Activated CD8-positive, alpha-beta memory T cell treated with anti-CD3 and anti-CD28 coated beads, Interleukin-2, amount 10 ng/mL, durations not matched to agents 7 days and 5 days (primary cell): ENCODE results near the gene POMGNT2. TPM values are rescaled to one million over a fixed set of nuclear protein-coding genes. Genes with fewer than 3 reads are reported as not detected.

ENCODE experiments used
- ATAC-seq: fragments of 150-1000 bp; cut with Tn5 transposase; one replicate; pipeline ENCODE4 v1.10.0; 2021; ENCODE audit warnings: moderate library complexity
- CTCF ChIA-PET: fragments of 350-600 bp; sonication (Branson Sonifier 250); formaldehyde crosslinking; loops from one replicate; lab custom pipeline; 2021; ENCODE audit warnings: antibody characterized with exemption; lab: Charles Lee
- DNase-seq: peaks from one replicate; pipeline ENCODE4 v3.0.0-alpha.2; 2020
- H3K27ac Mint-ChIP-seq: one replicate; pipeline ENCODE4 v1.8.0; 2021; ENCODE audit warnings: mild to moderate bottlenecking, mixed read lengths
- H3K27me3 Mint-ChIP-seq: one replicate; pipeline ENCODE4 v1.8.0; 2021; ENCODE audit warnings: mixed read lengths
- H3K36me3 Mint-ChIP-seq: one replicate; pipeline ENCODE4 v1.8.0; 2021; ENCODE audit warnings: mild to moderate bottlenecking, mixed read lengths
- H3K4me1 Mint-ChIP-seq: one replicate; pipeline ENCODE4 v1.8.0; 2021; ENCODE audit warnings: mixed read lengths
- H3K4me3 Mint-ChIP-seq: one replicate; pipeline ENCODE4 v1.8.0; 2021; ENCODE audit warnings: mild to moderate bottlenecking, moderate library complexity, mixed read lengths
- H3K9me3 Mint-ChIP-seq: one replicate; pipeline ENCODE4 v1.8.0; 2022; ENCODE audit warnings: low read depth, mixed read lengths
- total RNA-seq, 2 experiments: library from RNA; stranded (reverse); gene quantifications; one replicate each; pipeline ENCODE4 v1.2.3, GENCODE V29; 2021

The POMGNT2 gene
- total RNA-seq, 2 experiments from 2014 or later, result 6.9 to 9.0 TPM

DNA sequence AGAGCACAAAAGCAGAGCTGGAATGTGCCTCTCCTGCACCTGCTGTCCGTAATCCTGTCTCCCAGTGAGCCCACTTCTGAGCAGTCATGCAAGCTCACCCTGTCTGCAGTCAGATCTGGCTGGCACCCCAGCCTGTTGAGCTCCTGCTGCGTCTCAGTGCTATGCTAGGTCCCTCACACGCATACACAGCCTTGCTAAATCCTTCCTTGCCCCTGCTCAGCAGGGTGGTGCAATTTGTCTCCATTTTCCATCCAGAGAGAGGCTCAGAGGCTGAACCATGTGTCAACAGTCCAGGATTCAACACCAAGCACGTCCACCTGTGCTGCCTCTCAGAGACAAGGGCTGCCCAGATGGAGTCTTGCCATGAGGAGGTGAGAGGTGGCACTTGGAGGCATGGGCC is 11.0 kb downstream of the POMGNT2 start:
- CTCF ChIA-PET, result no interaction called here
- Mint-ChIP-seq H3K4me3 (no peak overlapping the region), H3K36me3 (no peaks in the 10 kb centered on the region), H3K27ac (no peak overlapping the region), H3K27me3 (no peaks in the 10 kb centered on the region), H3K9me3 (no peaks in the 10 kb centered on the region), H3K4me1 (no peaks in the 10 kb centered on the region)
- ATAC-seq (no peak), DNase-seq (no peak)

DNA sequence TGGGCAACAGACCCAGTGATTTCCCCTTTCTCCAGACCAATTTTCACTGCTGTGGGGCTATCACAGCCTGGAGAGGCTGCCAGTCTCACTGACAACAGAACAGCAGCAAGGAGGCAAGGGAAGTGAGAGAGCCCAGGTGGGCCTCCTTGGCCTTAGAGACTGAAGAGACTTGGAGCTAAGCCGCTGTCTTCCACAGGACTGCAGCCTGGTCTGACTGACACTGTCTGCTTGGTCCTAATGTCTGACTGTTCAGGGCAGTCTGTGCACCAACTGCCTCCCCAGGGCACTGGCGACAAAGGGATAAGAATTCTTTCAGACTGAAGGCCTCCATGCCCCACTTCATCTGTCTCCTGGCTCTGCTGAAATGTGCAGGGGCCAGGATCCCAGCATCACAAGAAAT is 11.5 kb downstream of the POMGNT2 start:
- CTCF ChIA-PET, result no interaction called here
- DNase-seq, result no peak
- ATAC-seq, result no peak
- Mint-ChIP-seq H3K4me1 (no peaks in the 10 kb centered on the region), H3K27ac (no peak overlapping the region), H3K9me3 (no peaks in the 10 kb centered on the region), H3K27me3 (no peaks in the 10 kb centered on the region), H3K36me3 (no peaks in the 10 kb centered on the region), H3K4me3 (no peak overlapping the region)

DNA sequence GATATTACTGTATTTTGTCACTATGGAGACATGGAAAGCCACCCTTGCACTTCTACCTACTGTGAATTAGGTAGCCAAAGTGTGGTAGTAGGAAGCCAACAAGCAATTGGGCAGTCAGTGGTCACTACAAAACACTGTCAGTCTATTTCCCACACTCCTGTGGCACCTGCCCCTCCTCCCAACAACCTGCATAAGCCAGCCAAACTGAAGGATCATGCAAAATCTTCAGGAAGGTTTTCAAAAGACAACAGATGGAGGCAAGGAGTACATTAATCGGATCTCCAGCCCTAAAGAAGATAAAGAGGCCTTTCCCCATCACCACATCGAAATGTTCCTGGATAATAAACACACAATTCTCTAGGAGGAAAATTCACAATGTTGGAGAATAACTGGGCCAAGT is 11.9 kb downstream of the POMGNT2 start:
- ATAC-seq, result no peak
- H3K27me3 Mint-ChIP-seq, result no peaks in the 10 kb centered on the region
- CTCF ChIA-PET, result no interaction called here
- H3K4me3 Mint-ChIP-seq, result no peak overlapping the region
- no peaks in the 10 kb centered on the region for H3K9me3 Mint-ChIP-seq
- no peak overlapping the region for H3K27ac Mint-ChIP-seq
- no peaks in the 10 kb centered on the region for H3K36me3 Mint-ChIP-seq
- no peak for DNase-seq
- no peaks in the 10 kb centered on the region for H3K4me1 Mint-ChIP-seq

DNA sequence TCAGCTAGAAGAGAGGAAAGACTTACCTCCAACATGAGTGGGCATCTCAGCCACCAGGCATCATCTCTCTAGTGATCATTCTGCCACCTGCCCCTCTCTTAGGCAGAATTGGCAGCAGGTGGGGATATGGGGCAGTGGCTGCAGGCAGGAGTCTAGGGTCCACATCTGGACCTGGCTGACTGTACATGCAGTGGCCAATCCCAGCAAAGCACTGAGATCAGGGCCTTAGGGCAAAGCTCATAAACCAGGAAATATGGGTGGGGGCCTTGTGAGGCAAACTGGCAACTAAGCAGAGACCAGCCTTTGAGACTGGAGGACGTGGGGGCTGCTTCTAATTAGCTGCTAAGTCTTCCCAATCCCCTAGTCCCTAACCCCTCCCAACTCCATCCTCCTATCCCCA is 12.9 kb downstream of the POMGNT2 start:
- no peak for ATAC-seq
- Mint-ChIP-seq H3K4me1 (no peaks in the 10 kb centered on the region), H3K27me3 (no peaks in the 10 kb centered on the region), H3K27ac (no peak overlapping the region), H3K9me3 (no peaks in the 10 kb centered on the region), H3K4me3 (no peak overlapping the region), H3K36me3 (no peaks in the 10 kb centered on the region)
- DNase-seq, result no peak
- CTCF ChIA-PET, result no interaction called here

DNA sequence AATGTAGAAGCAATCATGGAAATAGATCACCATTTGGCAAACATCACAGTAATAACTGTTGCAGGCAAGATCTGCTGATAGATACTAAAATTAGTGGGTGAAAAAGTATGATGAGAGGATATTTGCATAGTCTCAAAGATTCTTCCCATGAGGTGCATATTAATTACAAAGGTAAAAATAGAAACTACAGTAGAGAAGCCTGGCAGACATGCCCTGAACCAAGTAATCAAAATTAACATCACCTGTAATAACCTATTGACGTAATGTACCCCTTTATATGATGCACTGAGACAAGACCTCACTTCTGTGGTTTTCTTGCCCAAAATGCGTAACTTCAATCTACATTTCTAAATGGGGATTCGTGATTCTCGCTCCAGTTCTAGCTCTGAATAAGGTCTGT is 14.4 kb downstream of the POMGNT2 start:
- H3K27me3 Mint-ChIP-seq, result no peaks in the 10 kb centered on the region
- no peak overlapping the region for H3K4me3 Mint-ChIP-seq
- CTCF ChIA-PET, result no interaction called here
- DNase-seq (no peak), ATAC-seq (no peak)
- H3K9me3 Mint-ChIP-seq, result no peaks in the 10 kb centered on the region
- peaks cover 2% of the 10 kb centered on the region for H3K4me1 Mint-ChIP-seq
- H3K27ac Mint-ChIP-seq, result no peak overlapping the region
- no peaks in the 10 kb centered on the region for H3K36me3 Mint-ChIP-seq

- DNase-seq, result no peak
- Mint-ChIP-seq H3K4me3 (no peak overlapping the region), H3K27ac (no peak overlapping the region), H3K36me3 (no peaks in the 10 kb centered on the region), H3K9me3 (no peaks in the 10 kb centered on the region), H3K27me3 (no peaks in the 10 kb centered on the region), H3K4me1 (peaks cover 2% of the 10 kb centered on the region)
- no peak for ATAC-seq
- CTCF ChIA-PET, result no interaction called here
Observed at GRCh38 chr3:43090238-43090637, 15.6 kb downstream of the POMGNT2 start.

- peaks cover 3% of the 10 kb centered on the region for H3K9me3 Mint-ChIP-seq
- H3K27me3 Mint-ChIP-seq, result no peaks in the 10 kb centered on the region
- H3K27ac Mint-ChIP-seq, result no peak overlapping the region
Observed at GRCh38 chr3:43089081-43089480, 16.8 kb downstream of the POMGNT2 start.

DNA sequence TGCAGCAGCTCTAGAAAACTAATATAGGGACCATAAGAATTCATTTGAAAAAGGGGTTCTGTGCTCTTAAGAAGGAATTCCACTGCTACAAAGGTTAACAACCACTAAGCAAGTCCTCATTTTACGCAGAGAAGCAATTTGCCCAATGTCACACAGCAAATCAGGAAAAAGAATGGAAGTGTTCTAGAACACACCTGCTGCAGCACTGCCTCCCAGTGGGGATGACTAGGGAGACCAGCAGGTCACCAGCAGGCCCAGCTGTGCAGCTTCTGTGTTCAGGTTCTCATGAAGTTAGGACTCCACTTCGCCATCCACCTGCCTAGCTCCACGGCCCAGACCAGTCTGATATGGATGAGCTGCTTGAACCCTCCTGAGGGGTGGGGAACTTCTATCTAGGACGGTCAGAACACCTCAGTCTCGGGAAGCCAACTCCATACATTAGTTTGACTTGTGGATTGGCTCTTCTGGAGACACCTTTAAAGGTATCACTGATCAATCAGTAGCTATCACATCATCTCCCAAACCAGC is 18.6 kb downstream of the POMGNT2 start:
- Mint-ChIP-seq H3K4me3 (no peak overlapping the region), H3K9me3 (peaks cover 3% of the 10 kb centered on the region), H3K27ac (no peak overlapping the region), H3K36me3 (peaks cover 10% of the 10 kb centered on the region), H3K27me3 (no peaks in the 10 kb centered on the region), H3K4me1 (peaks cover 2% of the 10 kb centered on the region)
- CTCF ChIA-PET, result no interaction called here
- DNase-seq (no peak), ATAC-seq (no peak)

More at GRCh38 chr3:43089081-43089480, 16.8 kb downstream of the POMGNT2 start:
- ATAC-seq, result no peak
- H3K36me3 Mint-ChIP-seq, result peaks cover 2% of the 10 kb centered on the region
- no peak for DNase-seq
- H3K4me3 Mint-ChIP-seq, result no peak overlapping the region
- CTCF ChIA-PET, result no interaction called here
- peaks cover 2% of the 10 kb centered on the region for H3K4me1 Mint-ChIP-seq

GRCh38 chr3:43086460-43087165 is 19.3 kb downstream of the POMGNT2 start:
- peaks cover 3% of the 10 kb centered on the region for H3K9me3 Mint-ChIP-seq
- CTCF ChIA-PET, result no interaction called here
- H3K27ac Mint-ChIP-seq, result no peak overlapping the region
- no peak for ATAC-seq
- H3K27me3 Mint-ChIP-seq, result no peaks in the 10 kb centered on the region
- peaks cover 13% of the 10 kb centered on the region for H3K36me3 Mint-ChIP-seq
- no peak for DNase-seq
- peaks cover 2% of the 10 kb centered on the region for H3K4me1 Mint-ChIP-seq
- no peak overlapping the region for H3K4me3 Mint-ChIP-seq

- Mint-ChIP-seq H3K27me3 (no peaks in the 10 kb centered on the region), H3K27ac (no peak overlapping the region), H3K36me3 (peaks cover 32% of the 10 kb centered on the region), H3K4me3 (no peak overlapping the region), H3K4me1 (peaks cover 2% of the 10 kb centered on the region), H3K9me3 (peaks cover 3% of the 10 kb centered on the region)
- ATAC-seq, result no peak
- no peak for DNase-seq
- CTCF ChIA-PET, result no interaction called here
Observed at GRCh38 chr3:43082457-43082856, 23.4 kb downstream of the POMGNT2 start.

GRCh38 chr3:43081796-43082195 is 24.1 kb downstream of the POMGNT2 start:
- CTCF ChIA-PET, result no interaction called here
- peaks cover 3% of the 10 kb centered on the region for H3K9me3 Mint-ChIP-seq
- ATAC-seq (no peak), DNase-seq (no peak)
- no peaks in the 10 kb centered on the region for H3K27me3 Mint-ChIP-seq
- H3K4me3 Mint-ChIP-seq, result no peak overlapping the region
- peaks cover 32% of the 10 kb centered on the region for H3K36me3 Mint-ChIP-seq
- H3K27ac Mint-ChIP-seq, result no peak overlapping the region
- H3K4me1 Mint-ChIP-seq, result peaks cover under 1% of the 10 kb centered on the region

GRCh38 chr3:43080726-43081568 is 24.9 kb downstream of the POMGNT2 start:
- DNase-seq (no peak), ATAC-seq (no peak)
- H3K36me3 Mint-ChIP-seq, result peaks cover 32% of the 10 kb centered on the region
- no peak overlapping the region for H3K4me3 Mint-ChIP-seq
- H3K27me3 Mint-ChIP-seq, result no peaks in the 10 kb centered on the region
- no peak overlapping the region for H3K27ac Mint-ChIP-seq
- H3K9me3 Mint-ChIP-seq, result peaks cover 3% of the 10 kb centered on the region
- CTCF ChIA-PET, result no interaction called here
- H3K4me1 Mint-ChIP-seq, result no peaks in the 10 kb centered on the region

DNA sequence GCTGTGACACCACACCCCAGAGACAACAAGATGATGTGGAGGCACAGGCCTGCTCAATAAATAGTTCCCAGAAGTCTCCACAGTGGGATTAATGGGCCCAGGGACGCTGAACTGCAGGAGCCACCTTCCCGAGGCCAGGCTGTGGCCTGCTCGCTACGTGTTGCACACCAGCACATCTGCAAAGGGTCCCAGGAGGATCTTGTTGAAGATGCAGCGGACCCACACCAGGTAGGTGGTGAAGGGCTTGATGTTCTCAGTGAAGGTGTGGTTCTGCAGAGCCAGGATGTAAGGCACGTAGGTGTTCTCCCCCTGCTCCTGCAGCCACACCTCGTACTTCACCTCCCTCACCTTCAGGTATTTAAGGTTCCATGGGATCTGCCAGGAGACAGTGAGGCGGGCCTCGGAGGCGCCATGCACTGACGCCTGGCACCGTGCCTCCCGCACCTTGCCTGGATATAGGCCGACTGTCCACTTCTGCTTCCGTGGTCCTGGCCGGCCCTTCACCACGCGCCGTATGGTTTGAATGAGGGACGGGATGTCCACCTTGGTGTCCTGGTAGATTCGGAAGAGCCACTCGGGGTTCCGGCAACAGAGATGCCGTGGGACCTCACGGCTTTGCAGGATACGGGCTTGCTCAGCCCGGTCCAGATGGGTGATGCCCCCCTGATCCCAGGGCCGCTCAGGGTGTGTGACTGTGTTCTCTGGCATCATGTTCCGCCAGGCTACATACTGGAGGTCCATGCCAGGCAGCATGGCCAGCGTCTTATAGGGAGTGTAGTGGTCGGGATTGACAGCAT is 26.1 kb downstream of the POMGNT2 start:
- no peak for ATAC-seq
- Mint-ChIP-seq H3K4me3 (no peak overlapping the region), H3K27me3 (no peaks in the 10 kb centered on the region), H3K27ac (no peak overlapping the region), H3K4me1 (no peaks in the 10 kb centered on the region), H3K9me3 (peaks cover 3% of the 10 kb centered on the region), H3K36me3 (peaks cover 32% of the 10 kb centered on the region)
- CTCF ChIA-PET, result no interaction called here
- DNase-seq, result no peak
